ENCODE results near the gene IFNL1.
"Not testable (repeated sequence)": the region's sequence is repeated elsewhere in the genome, so short reads cannot be mapped to it uniquely, and the experiment has no call there.

The IFNL1 gene

DNA sequence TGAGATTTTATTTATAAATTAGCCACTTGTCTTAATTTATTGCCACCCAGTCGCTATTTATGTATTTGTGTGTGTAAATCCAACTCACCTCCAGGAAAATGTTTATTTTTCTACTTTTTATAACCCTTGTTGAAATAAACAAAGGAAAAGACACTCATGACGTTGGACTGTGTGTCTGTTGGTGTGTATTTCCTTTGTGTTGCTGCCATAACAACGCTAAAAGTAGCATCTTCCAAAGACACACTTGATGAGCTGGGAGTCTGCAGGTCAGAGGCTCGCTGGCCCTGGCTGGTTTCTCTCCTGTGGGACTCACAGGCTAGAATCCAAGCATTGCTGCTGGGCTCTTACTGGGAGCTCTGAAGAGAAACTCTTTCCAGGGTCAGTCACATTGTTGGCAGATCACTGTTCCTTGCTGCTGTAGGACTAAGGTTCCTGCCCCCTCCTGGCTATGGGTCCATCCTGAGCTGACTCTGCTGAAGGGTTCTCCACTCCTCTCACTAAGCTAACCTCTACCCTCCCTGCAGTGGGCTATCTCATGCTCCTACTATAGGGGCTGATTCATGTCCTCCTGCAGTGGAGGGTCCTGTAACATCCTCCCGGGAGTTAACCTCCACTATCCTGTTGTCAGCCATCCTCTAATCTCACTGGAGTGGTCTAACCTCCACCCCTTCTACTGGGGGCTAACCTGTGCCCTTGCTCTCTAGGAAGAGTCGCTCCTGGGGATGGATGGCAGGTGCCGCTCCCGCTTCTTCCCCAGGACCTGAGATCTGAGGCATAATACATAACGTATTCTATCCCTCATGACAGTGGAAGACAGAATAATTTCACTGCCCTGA, 26.0 kb upstream of the IFNL1 start:
- no peak for DNase-seq (ENCODE audit: low read depth in 2 of 2)

DNA sequence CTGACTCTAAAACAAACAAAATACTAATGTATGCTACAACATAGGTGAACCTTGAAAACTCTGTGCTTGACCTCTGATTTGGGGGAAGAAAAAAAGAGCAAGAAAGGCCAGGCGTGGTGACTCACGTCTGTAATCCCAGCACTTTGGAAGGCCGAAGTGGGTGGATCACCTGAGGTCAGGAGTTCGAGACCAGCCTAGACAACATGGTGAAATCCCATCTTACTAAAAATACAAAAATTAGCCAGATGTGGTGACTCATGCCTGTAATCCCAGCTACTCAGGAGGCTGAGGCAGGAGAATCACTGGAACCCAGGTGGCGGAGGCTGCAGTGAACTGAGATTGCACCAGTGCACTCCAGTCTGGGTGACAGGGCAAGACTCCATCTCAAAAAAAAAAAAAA, 22.3 kb upstream of the IFNL1 start:
- not testable (repeated sequence) for DNase-seq (ENCODE audit: low read depth in 2 of 2)

DNA sequence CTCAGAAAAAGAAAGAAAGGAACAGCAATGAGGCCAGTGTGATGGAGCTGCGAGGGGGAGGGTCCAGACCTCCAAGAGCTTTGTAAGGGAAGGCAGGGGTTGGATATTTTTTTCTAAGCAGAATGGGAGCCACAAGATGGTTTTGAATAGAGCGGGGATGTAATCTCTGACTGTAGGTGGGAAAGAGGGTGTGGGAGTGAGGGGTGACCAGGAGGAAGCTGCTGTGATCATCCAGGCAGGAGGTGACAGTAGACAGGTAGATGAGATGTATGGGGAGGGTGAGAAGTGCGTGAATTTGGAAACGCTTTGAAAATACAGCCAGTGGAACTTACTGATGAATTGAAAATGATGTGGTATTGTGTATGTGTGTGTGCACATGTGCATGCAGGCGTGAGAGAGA, 20.6 kb upstream of the IFNL1 start:
- DNase-seq (ENCODE audit: low read depth in 2 of 2) = no peak

DNA sequence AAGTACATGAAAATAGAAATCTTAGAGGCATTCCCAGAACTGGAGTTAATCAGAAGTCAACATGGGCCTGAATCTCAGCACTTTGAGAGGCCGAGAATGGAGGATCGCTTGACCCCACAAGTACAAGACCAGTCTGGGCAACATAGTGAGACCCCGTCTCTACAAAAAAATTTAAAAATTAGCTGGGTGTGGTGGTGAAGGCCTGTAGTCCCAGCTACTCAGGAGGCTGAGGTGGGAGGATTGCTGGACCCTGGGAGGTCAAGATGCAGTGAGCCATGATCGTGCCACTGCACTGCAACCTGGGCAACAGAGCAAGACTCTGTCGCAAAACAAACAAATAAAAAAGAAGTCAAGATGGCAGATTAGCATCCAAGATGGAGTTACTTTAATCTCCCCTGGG, 19.5 kb upstream of the IFNL1 start:
- DNase-seq (ENCODE audit: low read depth in 2 of 2) = no peak

GRCh38 chr19:39277598-39277997, 18.6 kb upstream of the IFNL1 start:
- no peak for DNase-seq (ENCODE audit: low read depth in 2 of 2)

- no peak for DNase-seq (ENCODE audit: low read depth in 2 of 2)
Measured at GRCh38 chr19:39282021-39282420, 14.2 kb upstream of the IFNL1 start.

- DNase-seq (ENCODE audit: low read depth in 2 of 2) = no peak
Measured at GRCh38 chr19:39284032-39284431, 12.2 kb upstream of the IFNL1 start.

DNA sequence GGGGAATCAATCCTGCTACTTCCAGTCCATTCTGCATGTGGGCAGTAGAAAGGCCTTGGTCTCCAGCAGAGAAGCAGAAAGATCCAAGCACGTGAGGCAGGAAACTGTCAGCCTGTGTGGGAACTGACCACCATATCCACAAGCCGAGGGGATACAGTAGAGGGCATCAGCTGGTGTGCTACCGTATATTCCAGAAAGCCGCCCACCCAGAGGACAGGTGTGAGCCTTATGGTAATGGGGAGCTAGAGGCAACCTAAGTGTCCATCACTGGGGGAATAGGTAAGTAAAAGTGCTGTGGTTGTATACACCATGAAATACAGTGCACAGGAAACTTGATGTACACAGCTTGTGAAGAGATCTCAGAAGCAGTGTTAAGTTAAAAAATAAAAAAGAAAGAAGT, 2.8 kb upstream of the IFNL1 start:
- DNase-seq (ENCODE audit: low read depth in 2 of 2) = no peak

GRCh38 chr19:39296906-39297305, 699 bp downstream of the IFNL1 start:
- DNase-seq (ENCODE audit: low read depth in 2 of 2) = no peak

DNA sequence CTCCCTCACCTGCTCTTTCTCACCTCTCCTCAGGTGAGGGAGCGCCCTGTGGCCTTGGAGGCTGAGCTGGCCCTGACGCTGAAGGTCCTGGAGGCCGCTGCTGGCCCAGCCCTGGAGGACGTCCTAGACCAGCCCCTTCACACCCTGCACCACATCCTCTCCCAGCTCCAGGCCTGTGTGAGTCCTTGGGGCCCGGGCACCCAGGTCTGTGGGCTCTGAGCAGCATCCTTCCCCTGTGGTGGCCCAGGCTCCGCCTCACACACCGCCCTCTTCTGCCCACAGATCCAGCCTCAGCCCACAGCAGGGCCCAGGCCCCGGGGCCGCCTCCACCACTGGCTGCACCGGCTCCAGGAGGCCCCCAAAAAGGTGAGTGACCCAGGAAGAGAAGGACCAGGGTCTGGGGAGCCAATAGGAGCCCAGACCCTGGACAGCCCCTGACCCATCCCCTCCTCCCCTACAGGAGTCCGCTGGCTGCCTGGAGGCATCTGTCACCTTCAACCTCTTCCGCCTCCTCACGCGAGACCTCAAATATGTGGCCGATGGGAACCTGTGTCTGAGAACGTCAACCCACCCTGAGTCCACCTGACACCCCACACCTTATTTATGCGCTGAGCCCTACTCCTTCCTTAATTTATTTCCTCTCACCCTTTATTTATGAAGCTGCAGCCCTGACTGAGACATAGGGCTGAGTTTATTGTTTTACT, 1.9 kb downstream of the IFNL1 start:
- DNase-seq (ENCODE audit: low read depth in 2 of 2) = peak; percentile 33 to 44

DNA sequence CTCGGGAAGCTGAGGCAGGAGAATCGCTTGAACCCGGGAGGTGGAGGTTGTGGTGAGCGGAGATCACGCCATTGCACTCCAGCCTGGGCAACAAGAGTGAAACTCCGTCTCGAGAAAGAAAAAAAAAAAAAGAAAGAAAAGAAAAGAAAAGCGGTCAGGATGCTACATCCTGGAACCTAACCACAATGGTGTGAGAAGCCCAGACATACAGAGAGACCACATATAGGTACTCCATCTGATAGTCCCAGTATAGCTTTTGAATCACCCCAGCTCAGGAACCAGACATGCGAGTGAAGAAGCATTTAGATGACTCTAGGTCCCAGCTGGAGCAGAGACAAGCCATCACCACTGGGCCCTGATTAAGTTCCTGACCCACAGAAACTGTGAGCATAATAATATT, 3.2 kb downstream of the IFNL1 start:
- DNase-seq (ENCODE audit: low read depth in 2 of 2) = no peak

DNA sequence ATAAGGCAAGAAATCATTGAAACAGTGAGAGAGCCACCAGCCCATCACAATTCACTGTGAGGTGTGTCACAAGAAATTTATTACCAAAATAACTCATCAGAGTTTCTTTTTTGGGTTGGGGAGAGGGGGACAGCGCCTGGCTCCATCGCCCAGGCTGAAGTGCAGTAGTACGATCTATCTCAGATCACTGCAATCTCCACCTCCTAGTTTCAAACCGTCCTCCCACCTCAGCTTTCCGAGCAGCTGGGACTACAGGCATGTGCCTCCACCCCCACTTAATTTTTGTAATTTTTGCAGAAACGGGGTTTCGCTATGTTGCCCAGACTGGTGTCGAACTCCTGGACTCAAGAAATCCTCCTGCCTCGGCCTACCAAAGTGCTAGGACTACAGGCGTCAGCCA, 3.6 kb downstream of the IFNL1 start:
- DNase-seq (ENCODE audit: low read depth in 2 of 2) = no peak

DNA sequence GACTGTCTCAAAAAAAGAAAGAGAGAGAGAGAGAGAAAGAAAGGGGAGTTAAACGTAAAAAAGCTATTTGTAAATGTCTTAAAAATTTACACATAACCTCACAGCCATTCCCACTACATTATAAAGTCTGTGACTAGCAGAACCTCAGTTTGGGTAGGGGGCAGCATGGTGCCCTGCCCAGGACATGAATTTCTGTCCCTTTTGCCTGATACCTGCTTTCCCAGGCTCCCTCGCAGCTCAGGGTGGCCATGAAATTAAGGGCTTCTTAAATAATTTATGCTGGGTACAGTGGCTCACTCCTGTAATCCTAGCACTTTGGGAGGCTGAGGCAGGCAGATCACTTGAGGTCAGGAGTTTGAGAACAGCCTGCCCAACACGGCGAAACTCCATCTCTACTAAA, 4.8 kb downstream of the IFNL1 start:
- DNase-seq (ENCODE audit: low read depth in 2 of 2) = no peak

DNA sequence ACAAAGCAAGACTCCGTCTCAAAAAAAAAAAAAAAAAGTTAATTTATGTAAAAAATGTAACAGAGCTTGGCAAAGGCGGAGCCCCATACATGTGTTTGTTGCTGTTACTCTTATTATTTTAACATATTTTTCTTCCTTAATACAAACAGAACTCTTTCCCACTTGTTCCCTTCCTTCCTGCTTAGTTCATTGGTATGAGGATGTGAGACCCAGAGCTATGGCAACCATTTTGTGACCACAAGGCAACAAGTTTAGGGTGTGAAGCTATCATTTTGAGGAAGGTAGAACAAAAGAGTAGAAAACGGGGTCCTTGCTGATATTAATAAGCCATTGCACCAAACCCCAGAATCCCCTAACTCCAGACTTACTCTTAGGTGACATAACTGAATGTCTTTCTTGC, 5.4 kb downstream of the IFNL1 start:
- no peak for DNase-seq (ENCODE audit: low read depth in 2 of 2)

DNA sequence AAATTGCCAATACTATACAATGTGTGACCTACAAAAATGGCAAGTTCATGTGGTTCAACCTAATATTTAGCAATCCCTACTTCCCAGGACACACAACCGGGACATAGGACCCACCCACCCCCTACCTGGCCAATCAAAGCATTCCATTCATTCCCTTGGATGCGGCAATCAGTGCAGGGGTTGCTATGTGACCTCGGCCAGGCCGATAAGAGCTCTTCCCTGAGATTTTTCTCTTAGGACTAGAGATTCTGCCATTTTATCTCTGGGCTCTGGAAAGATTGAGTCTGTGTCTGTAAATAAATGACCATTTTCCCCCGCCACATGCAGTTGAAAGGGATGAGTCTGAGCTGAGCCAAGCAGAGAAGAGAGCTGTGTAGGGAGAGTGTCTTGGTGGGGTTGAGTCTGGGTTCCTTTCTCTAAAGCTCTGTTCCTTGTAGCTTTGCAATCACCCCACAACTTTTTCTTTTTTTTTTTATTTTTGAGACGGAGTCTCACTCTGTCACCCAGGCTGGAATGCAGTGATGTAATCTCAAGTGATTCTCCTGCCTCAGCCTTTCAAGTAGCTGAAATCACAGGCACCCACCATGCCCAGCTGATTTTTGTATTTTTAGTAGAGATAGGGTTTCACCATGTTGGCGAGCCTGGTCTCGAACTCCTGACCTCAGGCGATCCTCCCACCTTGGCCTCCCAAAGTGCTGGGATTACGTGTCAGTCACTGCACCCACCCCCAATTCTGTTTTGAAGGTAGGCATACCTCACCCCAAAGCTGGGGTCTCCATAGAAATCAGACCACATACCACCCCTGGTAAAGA, 7.4 kb downstream of the IFNL1 start:
- no peak for DNase-seq (ENCODE audit: low read depth in 2 of 2)

GRCh38 chr19:39304185-39304513, 7.9 kb downstream of the IFNL1 start:
- DNase-seq (ENCODE audit: low read depth in 2 of 2) = no peak

DNA sequence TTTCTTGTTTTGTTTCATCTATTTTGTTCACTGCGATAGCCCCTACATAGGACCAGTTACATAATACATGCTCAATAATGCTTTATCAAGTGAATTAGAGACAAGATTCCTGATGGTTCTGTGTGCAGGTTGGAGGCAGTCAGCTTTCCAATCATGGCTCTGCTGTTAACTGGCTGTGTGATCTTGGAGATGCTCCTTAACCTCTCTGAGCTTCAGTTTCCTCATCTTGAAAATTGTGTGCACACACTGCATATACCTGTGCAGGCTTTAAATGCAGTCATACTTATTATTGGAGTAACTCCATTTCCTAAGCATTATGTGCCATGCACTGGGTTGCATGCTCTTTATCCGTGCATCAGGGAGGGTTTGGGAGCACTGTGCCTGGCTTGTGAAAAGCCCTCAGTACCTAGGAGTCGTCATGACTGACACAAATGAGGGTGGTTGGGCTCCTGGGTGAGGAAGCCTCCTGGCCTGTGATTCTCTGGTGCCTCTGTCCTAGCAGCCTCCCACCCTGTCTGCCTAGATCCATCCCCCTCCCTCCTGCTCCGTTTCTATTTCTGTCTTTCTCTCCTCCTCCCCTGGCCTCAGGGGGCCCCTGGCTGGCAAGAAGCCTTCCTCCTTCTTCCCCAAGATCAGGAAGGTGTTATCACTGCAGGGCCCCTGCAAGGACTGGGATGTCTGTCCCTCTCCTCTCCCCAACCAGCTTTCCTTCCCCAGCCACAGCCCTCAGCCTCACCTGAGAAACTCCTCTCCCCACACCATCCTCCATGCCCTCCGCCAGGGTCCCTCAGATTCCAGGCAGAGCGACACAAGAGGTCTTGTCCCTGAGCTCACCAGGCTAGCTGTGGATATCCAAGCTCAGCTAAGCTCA, 8.7 kb downstream of the IFNL1 start:
- no peak for DNase-seq (ENCODE audit: low read depth in 2 of 2)

DNA sequence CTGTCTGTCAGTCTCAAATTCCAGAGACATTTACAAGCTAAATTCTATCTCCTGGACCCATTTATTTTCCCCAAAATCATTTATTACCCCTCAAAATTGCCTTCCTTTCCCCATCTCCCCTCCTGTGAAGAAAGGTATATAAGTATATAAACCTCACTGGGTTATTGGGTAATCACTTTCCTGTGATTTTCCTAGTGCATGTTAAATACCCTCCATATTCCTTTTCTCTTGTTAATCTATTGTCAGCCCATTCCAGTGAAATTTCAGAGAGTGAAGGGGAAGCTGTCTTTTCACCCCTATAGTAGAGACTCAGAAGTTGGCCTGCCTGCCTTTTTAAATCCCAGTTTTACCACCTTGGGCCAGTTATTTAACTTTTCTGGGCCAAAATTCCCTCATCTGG, 9.9 kb downstream of the IFNL1 start:
- DNase-seq (ENCODE audit: low read depth in 2 of 2) = no peak

- no peak for DNase-seq (ENCODE audit: low read depth in 2 of 2)
Measured at GRCh38 chr19:39307046-39307821, 11.0 kb downstream of the IFNL1 start.

- DNase-seq (ENCODE audit: low read depth in 2 of 2) = no peak
Measured at GRCh38 chr19:39307822-39308530, 11.8 kb downstream of the IFNL1 start.
